Right renal cortex interstitium (tissue), 3 donors: ENCODE measurements around the gene ZNF512. TPM values are rescaled to one million over a fixed set of nuclear protein-coding genes. Genes with fewer than 3 reads are reported as not detected.
"Not testable (repeated sequence)": the region's sequence is repeated elsewhere in the genome, so short reads cannot be mapped to it uniquely, and the experiment has no call there.

Experiments
- DNase-seq, 3 donors: peaks; one replicate each; pipeline ENCODE4 v3.0.0-alpha.2; 2013; ENCODE audit warnings: low read depth in 3 of 3, low spot score in 2 of 3
- polyA plus RNA-seq, 3 donors: library from polyadenylated mRNA; unstranded; fragments of 120-200 nt; gene quantifications; one replicate each; pipeline ENCODE4 v1.2.1, GENCODE V29; 2013; ENCODE audit not compliant: insufficient read length in 3 of 3

The ZNF512 gene
- polyA plus RNA-seq, 3 donors, result 80.9 to 89.1 (median 83.2) TPM

- DNase-seq, result peak; percentile 50 to 65 (median 51)
Observed at GRCh38 chr2:27628767-27629709, 46.2 kb downstream of the ZNF512 start, which contains the start of the genes CCDC121 and GPN1. TSS of gene CCDC121 (minus strand) at chr2:27629012. CDS start at chr2:27627799, 1,213 bp downstream. TSS of gene GPN1 (plus strand) at chr2:27629050. CDS start at chr2:27629059, 9 bp downstream.

- DNase-seq, result not testable (repeated sequence)
Observed at GRCh38 chr2:27630257-27630656, 47.4 kb downstream of the ZNF512 start.

- DNase-seq, result no peak
Observed at GRCh38 chr2:27634291-27634690, 51.4 kb downstream of the ZNF512 start.

GRCh38 chr2:27636766-27637165 lies 53.9 kb downstream of the ZNF512 start:
- no peak for DNase-seq

GRCh38 chr2:27638037-27638637 lies 55.3 kb downstream of the ZNF512 start:
- no peak for DNase-seq

- DNase-seq, result no peak
Observed at GRCh38 chr2:27638709-27639108, 55.9 kb downstream of the ZNF512 start.

- DNase-seq, result no peak
Observed at GRCh38 chr2:27640722-27641245, 57.9 kb downstream of the ZNF512 start.

- DNase-seq, result no peak
Observed at GRCh38 chr2:27645197-27645596, 62.4 kb downstream of the ZNF512 start.

- no peak for DNase-seq
Observed at GRCh38 chr2:27647289-27647688, 64.4 kb downstream of the ZNF512 start.

GRCh38 chr2:27647737-27648136 lies 64.9 kb downstream of the ZNF512 start:
- DNase-seq, result no peak

GRCh38 chr2:27651056-27651455 lies 68.2 kb downstream of the ZNF512 start:
- DNase-seq, result no peak

- DNase-seq, result no peak
Observed at GRCh38 chr2:27652341-27652740, 69.5 kb downstream of the ZNF512 start.

GRCh38 chr2:27652790-27653189 lies 69.9 kb downstream of the ZNF512 start:
- DNase-seq, result no peak

- no peak for DNase-seq
Observed at GRCh38 chr2:27653397-27653796, 70.6 kb downstream of the ZNF512 start.

- no peak for DNase-seq
Observed at GRCh38 chr2:27655155-27655951, 72.5 kb downstream of the ZNF512 start.

- no peak for DNase-seq
Observed at GRCh38 chr2:27661371-27661770, 78.5 kb downstream of the ZNF512 start.

GRCh38 chr2:27663285-27664153 lies 80.7 kb downstream of the ZNF512 start, which contains the start of the genes SLC4A1AP and SUPT7L:
TSS of gene SLC4A1AP (plus strand) at chr2:27663889. CDS start at chr2:27663915, 26 bp downstream.
TSS of gene SUPT7L (minus strand) at chr2:27663614. CDS start at chr2:27662192, 1,422 bp downstream.
- DNase-seq, result peak; percentile 74 to 92 (median 78)

- no peak for DNase-seq
Observed at GRCh38 chr2:27664154-27664574, 81.3 kb downstream of the ZNF512 start.

- DNase-seq, result no peak
Observed at GRCh38 chr2:27664622-27665363, 82.0 kb downstream of the ZNF512 start.
